Measurements from ENCODE around the gene RASA3.
"Not testable (repeated sequence)": the region's sequence is repeated elsewhere in the genome, so short reads cannot be mapped to it uniquely, and the experiment has no call there.

RASA3 gene

GRCh38 chr13:114029866-114030625 is 102.4 kb downstream of the RASA3 start:
- no peak for DNase-seq

- no peak for DNase-seq
Observed at GRCh38 chr13:114027826-114028225, 104.6 kb downstream of the RASA3 start.

GRCh38 chr13:114027046-114027715 is 105.2 kb downstream of the RASA3 start:
- no peak for DNase-seq

GRCh38 chr13:114026481-114026880 is 105.9 kb downstream of the RASA3 start:
- no peak for DNase-seq

GRCh38 chr13:114025714-114026431 is 106.5 kb downstream of the RASA3 start:
- no peak for DNase-seq

- DNase-seq = no peak
Observed at GRCh38 chr13:114025405-114025713, 107.1 kb downstream of the RASA3 start.

- DNase-seq = no peak
Observed at GRCh38 chr13:114024603-114025404, 107.6 kb downstream of the RASA3 start.

GRCh38 chr13:114023716-114024602 is 108.5 kb downstream of the RASA3 start:
- DNase-seq = no peak

GRCh38 chr13:114022876-114023275 is 109.5 kb downstream of the RASA3 start:
- DNase-seq = no peak

- DNase-seq = no peak
Observed at GRCh38 chr13:114022309-114022669, 110.1 kb downstream of the RASA3 start.

GRCh38 chr13:114021464-114022308 is 110.7 kb downstream of the RASA3 start:
- no peak for DNase-seq

- no peak for DNase-seq
Observed at GRCh38 chr13:114020750-114021463, 111.5 kb downstream of the RASA3 start.

- not testable (repeated sequence) for DNase-seq
Observed at GRCh38 chr13:114020134-114020533, 112.3 kb downstream of the RASA3 start.

GRCh38 chr13:114019367-114019766 is 113.1 kb downstream of the RASA3 start:
- peak in 5 of 6 experiments; percentile 34 to 60 (median 38) for DNase-seq

- no peak for DNase-seq
Observed at GRCh38 chr13:114018461-114019055, 113.9 kb downstream of the RASA3 start.

GRCh38 chr13:114017966-114018365 is 114.5 kb downstream of the RASA3 start:
- no peak for DNase-seq

GRCh38 chr13:114017028-114017630 is 115.3 kb downstream of the RASA3 start:
- no peak for DNase-seq

- DNase-seq = no peak
Observed at GRCh38 chr13:114016321-114017027, 115.9 kb downstream of the RASA3 start.

GRCh38 chr13:114015969-114016295 is 116.5 kb downstream of the RASA3 start:
- no peak for DNase-seq

Measured in stimulated activated naive CD4-positive, alpha-beta T cell (primary cell).